HepG2 (cell line): ENCODE measurements around the gene RNF38. TPM values are rescaled to one million over a fixed set of nuclear protein-coding genes. Genes with fewer than 3 reads are reported as not detected.

ENCODE experiments used
- ATAC-seq: fragments of 200-7000 bp; cut with Tn5 transposase; 3 replicates; pipeline ENCODE4 v1.9.1; 2020; ENCODE audit warnings: mild to moderate bottlenecking, moderate library complexity
- BruUV-seq: library from RNA; stranded (reverse); fragments of 400-500 nt; replicated peaks from 2 replicates; lab custom pipeline; 2021; lab: Mats Ljungman, UMichigan
- CTCF ChIA-PET: fragments of 300-600 bp; formaldehyde crosslinking; extraction: SDS; loops from one replicate; lab custom pipeline; 2021; ENCODE audit warnings: low total read pairs, inconsistent platforms, low intra/inter-chr PET ratio; lab: Yijun Ruan, JAX
- POLR2A ChIA-PET: fragments of 350-600 bp; sonication (Branson Sonifier 250); formaldehyde crosslinking; loops from one replicate; lab custom pipeline; 2020; ENCODE audit warnings: antibody characterized with exemption, inconsistent platforms; lab: Yijun Ruan, JAX
- DNase-seq: peaks from one replicate; pipeline ENCODE4 v3.0.0-alpha.2; 2015; ENCODE audit warnings: low spot score
- FAIRE-seq: peaks from 3 replicates; lab custom pipeline; 2011; peaks lifted over from hg19 to GRCh38; lab: Jason Lieb, UNC
- H2AFZ ChIP-seq: one replicate; pipeline ENCODE4 v1.6.1; 2011; ENCODE audit warnings: low read length, inconsistent platforms
- H3K27ac ChIP-seq: fragments of 300-600 bp; 3 replicates; pipeline ENCODE4 v1.8.0; 2011; ENCODE audit warnings: mixed run types, mild to moderate bottlenecking, mixed read lengths, low read length, inconsistent platforms; ENCODE audit not compliant: insufficient read depth; ENCODE audit errors: extremely low read length
- H3K27me3 ChIP-seq, 2 experiments: fragments of 200-600 bp in 1 of 2; 2 replicates in 1 of 2; 3 replicates in 1 of 2; pipeline versions ENCODE4 v1.6.0 to v1.8.0; 2011; ENCODE audit warnings: low read length in 2 of 2, mild to moderate bottlenecking in 2 of 2, moderate library complexity in 2 of 2, inconsistent platforms in 1 of 2; ENCODE audit not compliant: insufficient read depth in 2 of 2, control insufficient read depth in 1 of 2
- H3K36me3 ChIP-seq, 2 experiments: fragments of 200-600 bp in 1 of 2; replicated peaks in 1 of 2; 2 replicates in 1 of 2; 3 replicates in 1 of 2; pipeline versions ENCODE4 v1.5.1 to v1.8.0; 2011; ENCODE audit warnings: low read length in 2 of 2, inconsistent platforms in 1 of 2; ENCODE audit not compliant: insufficient read depth in 2 of 2, control insufficient read depth in 1 of 2
- H3K4me1 ChIP-seq: 2 replicates; pipeline ENCODE4 v1.5.1; 2012; ENCODE audit warnings: low read length, inconsistent platforms; ENCODE audit not compliant: insufficient read depth
- H3K4me2 ChIP-seq: 2 replicates; pipeline ENCODE4 v1.6.0; 2011; ENCODE audit warnings: low read depth, low read length, inconsistent platforms
- H3K4me3 ChIP-seq, 3 experiments: fragments of 200-600 bp in 1 of 3; sonication (generic), shearing (Covaris generic) in 1 of 3; replicated peaks in 1 of 3; 2 replicates each; pipeline ENCODE4 v1.5.1; 2011 to 2016; ENCODE audit warnings: low read length in 3 of 3, inconsistent platforms in 2 of 3, low read depth in 2 of 3, mild to moderate bottlenecking in 2 of 3, control low read depth in 1 of 3, mixed read lengths in 1 of 3; ENCODE audit not compliant: insufficient read depth in 1 of 3
- H3K79me2 ChIP-seq: one replicate; pipeline ENCODE4 v1.6.1; 2011; ENCODE audit warnings: low read length, inconsistent platforms; ENCODE audit not compliant: insufficient read depth
- H3K9ac ChIP-seq: 2 replicates; pipeline ENCODE4 v1.6.0; 2011; ENCODE audit warnings: mild to moderate bottlenecking, low read depth, low read length, inconsistent platforms; ENCODE audit not compliant: insufficient read depth
- H3K9me3 ChIP-seq: 2 replicates; pipeline ENCODE4 v1.5.1; 2012; ENCODE audit warnings: mild to moderate bottlenecking, low read length
- H4K20me1 ChIP-seq: 2 replicates; pipeline ENCODE4 v1.6.0; 2011; ENCODE audit warnings: inconsistent platforms, mild to moderate bottlenecking, low read length, moderate library complexity; ENCODE audit not compliant: insufficient read depth
- WGBS: methylation state at CpG from one replicate; pipeline ENCODE4 v1.1.6; 2017; ENCODE audit warnings: low lambda C conversion rate; 5-methylcytosine and 5-hydroxymethylcytosine counted together
- in situ Hi-C: cut with HindIII; loops from 2 replicates; pipeline ENCODE4 v1.10.0; 2017; ENCODE audit warnings: low pct_unique_long_range_greater_than_20kb; ENCODE audit not compliant: extremely low pct_ligation_motif_present
- intact Hi-C: fragments of 100-400 bp; cut with micrococcal nuclease; formaldehyde crosslinking; loops from one replicate; pipeline ENCODE4 v1.10.0; 2022; ENCODE audit not compliant: unreplicated experiment
- polyA plus RNA-seq, 8 experiments: library from polyadenylated mRNA; depleted of rRNA in 3 of 8; stranded (reverse) in 7 of 8; unstranded in 1 of 8; fragments of >200 nt; fragmentation: Illumina TruSeq in 4 of 8; extraction: Trizol in 4 of 8; gene quantifications; 2 replicates each; pipeline versions ENCODE4 v1.2.1 to v1.2.3, GENCODE V29; 2011 to 2016; ENCODE audit warnings: low read depth in 4 of 8, missing spikeins in 1 of 8, mixed read lengths in 1 of 8; ENCODE audit not compliant: insufficient read depth in 1 of 8
- total RNA-seq, 5 experiments: library from RNA; depleted of rRNA; stranded (reverse); fragments of >200 nt; fragmentation: Illumina TruSeq; extraction: Trizol; gene quantifications; 2 replicates each; pipeline ENCODE4 v1.2.3, GENCODE V29; 2016; ENCODE audit warnings: low read depth in 1 of 5
- TF ChIP-seq, protein P1 (sequence below): sonication (generic); formaldehyde crosslinking; IDR thresholded peaks from 2 replicates; pipeline ENCODE4 v1.5.1; 2020; ENCODE audit warnings: mild to moderate bottlenecking, missing genetic modification reagents, moderate library complexity
- TF ChIP-seq, protein P2 (sequence below): sonication (generic); formaldehyde crosslinking; IDR thresholded peaks from 2 replicates; pipeline ENCODE4 v1.4.0; 2020; ENCODE audit warnings: missing genetic modification reagents
- TF ChIP-seq, protein P3 (sequence below): sonication (generic); formaldehyde crosslinking; IDR thresholded peaks from 2 replicates; pipeline ENCODE4 v1.5.1; 2020; ENCODE audit warnings: missing genetic modification reagents, mild to moderate bottlenecking, borderline replicate concordance
- TF ChIP-seq, protein P4 (sequence below): IDR thresholded peaks from 2 replicates; pipeline ENCODE4 v1.6.1; 2016; ENCODE audit warnings: control low read depth

Gene RNF38
- total and polyA plus RNA-seq, 2 of the 13 experiments (the other 11 are each of a cell fraction or from before 2014, with no cell fraction given): 9.1 to 32.1 TPM

DNA sequence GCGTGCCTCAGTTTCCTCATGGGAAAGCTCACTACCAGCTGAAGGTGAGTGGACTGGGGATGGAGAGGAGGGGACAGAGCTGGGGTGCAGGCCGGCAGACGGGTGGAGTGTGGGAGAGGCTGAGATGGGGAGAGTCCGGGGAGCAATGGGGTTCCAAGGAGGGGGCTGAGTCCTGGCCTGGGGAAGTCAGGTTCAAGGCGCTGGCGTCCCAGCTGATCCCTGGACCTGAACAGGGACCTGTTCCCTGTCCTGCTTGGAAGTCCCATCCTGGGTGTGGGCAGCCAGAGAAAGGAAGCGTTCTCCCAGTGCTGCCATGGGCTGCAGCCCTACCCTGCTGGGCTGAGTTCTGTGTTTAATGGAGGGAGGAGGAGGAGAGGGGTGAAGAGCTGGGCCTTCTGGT lies 80.9 kb downstream of the RNF38 start:
- no peaks in the 10 kb centered on the region for H3K27me3 ChIP-seq
- ChIA-PET POLR2A (interaction anchor here (1.0 to 1.7 kb wide), 5 partner anchors 10 to 129 kb away, joined by 3 to 9 read pairs (median 4); partner anchors contain the start of genes CLTA and GNE), CTCF (no interaction called here)
- in situ Hi-C loops (no loop called here), intact Hi-C loops (no loop called here)
- no peaks in the 10 kb centered on the region for H3K79me2 ChIP-seq
- H3K4me1 ChIP-seq: peaks cover 65% of the 10 kb centered on the region
- TF ChIP-seq, protein P1, sequence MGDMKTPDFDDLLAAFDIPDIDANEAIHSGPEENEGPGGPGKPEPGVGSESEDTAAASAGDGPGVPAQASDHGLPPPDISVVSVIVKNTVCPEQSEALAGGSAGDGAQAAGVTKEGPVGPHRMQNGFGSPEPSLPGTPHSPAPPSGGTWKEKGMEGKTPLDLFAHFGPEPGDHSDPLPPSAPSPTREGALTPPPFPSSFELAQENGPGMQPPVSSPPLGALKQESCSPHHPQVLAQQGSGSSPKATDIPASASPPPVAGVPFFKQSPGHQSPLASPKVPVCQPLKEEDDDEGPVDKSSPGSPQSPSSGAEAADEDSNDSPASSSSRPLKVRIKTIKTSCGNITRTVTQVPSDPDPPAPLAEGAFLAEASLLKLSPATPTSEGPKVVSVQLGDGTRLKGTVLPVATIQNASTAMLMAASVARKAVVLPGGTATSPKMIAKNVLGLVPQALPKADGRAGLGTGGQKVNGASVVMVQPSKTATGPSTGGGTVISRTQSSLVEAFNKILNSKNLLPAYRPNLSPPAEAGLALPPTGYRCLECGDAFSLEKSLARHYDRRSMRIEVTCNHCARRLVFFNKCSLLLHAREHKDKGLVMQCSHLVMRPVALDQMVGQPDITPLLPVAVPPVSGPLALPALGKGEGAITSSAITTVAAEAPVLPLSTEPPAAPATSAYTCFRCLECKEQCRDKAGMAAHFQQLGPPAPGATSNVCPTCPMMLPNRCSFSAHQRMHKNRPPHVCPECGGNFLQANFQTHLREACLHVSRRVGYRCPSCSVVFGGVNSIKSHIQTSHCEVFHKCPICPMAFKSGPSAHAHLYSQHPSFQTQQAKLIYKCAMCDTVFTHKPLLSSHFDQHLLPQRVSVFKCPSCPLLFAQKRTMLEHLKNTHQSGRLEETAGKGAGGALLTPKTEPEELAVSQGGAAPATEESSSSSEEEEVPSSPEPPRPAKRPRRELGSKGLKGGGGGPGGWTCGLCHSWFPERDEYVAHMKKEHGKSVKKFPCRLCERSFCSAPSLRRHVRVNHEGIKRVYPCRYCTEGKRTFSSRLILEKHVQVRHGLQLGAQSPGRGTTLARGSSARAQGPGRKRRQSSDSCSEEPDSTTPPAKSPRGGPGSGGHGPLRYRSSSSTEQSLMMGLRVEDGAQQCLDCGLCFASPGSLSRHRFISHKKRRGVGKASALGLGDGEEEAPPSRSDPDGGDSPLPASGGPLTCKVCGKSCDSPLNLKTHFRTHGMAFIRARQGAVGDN (CRISPR knock-in tag): peak; percentile 37
- TF ChIP-seq, protein P2, sequence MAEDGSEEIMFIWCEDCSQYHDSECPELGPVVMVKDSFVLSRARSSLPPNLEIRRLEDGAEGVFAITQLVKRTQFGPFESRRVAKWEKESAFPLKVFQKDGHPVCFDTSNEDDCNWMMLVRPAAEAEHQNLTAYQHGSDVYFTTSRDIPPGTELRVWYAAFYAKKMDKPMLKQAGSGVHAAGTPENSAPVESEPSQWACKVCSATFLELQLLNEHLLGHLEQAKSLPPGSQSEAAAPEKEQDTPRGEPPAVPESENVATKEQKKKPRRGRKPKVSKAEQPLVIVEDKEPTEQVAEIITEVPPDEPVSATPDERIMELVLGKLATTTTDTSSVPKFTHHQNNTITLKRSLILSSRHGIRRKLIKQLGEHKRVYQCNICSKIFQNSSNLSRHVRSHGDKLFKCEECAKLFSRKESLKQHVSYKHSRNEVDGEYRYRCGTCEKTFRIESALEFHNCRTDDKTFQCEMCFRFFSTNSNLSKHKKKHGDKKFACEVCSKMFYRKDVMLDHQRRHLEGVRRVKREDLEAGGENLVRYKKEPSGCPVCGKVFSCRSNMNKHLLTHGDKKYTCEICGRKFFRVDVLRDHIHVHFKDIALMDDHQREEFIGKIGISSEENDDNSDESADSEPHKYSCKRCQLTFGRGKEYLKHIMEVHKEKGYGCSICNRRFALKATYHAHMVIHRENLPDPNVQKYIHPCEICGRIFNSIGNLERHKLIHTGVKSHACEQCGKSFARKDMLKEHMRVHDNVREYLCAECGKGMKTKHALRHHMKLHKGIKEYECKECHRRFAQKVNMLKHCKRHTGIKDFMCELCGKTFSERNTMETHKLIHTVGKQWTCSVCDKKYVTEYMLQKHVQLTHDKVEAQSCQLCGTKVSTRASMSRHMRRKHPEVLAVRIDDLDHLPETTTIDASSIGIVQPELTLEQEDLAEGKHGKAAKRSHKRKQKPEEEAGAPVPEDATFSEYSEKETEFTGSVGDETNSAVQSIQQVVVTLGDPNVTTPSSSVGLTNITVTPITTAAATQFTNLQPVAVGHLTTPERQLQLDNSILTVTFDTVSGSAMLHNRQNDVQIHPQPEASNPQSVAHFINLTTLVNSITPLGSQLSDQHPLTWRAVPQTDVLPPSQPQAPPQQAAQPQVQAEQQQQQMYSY (CRISPR knock-in tag): no peak
- TF ChIP-seq, protein P3, sequence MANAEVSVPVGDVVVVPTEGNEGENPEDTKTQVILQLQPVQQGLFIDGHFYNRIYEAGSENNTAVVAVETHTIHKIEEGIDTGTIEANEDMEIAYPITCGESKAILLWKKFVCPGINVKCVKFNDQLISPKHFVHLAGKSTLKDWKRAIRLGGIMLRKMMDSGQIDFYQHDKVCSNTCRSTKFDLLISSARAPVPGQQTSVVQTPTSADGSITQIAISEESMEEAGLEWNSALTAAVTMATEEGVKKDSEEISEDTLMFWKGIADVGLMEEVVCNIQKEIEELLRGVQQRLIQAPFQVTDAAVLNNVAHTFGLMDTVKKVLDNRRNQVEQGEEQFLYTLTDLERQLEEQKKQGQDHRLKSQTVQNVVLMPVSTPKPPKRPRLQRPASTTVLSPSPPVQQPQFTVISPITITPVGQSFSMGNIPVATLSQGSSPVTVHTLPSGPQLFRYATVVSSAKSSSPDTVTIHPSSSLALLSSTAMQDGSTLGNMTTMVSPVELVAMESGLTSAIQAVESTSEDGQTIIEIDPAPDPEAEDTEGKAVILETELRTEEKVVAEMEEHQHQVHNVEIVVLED: 0 out of 2 replicates have a peak, but pooled peaks have one; percentile 10
- TF ChIP-seq, protein P4, sequence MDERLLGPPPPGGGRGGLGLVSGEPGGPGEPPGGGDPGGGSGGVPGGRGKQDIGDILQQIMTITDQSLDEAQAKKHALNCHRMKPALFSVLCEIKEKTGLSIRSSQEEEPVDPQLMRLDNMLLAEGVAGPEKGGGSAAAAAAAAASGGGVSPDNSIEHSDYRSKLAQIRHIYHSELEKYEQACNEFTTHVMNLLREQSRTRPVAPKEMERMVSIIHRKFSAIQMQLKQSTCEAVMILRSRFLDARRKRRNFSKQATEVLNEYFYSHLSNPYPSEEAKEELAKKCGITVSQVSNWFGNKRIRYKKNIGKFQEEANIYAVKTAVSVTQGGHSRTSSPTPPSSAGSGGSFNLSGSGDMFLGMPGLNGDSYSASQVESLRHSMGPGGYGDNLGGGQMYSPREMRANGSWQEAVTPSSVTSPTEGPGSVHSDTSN (CRISPR knock-in tag): no peak
- 12% methylated on average over 7 of the region's 7 CpGs for WGBS
- DNase-seq (no peak), FAIRE-seq (no peak), ATAC-seq (peak; percentile 29)
- H3K4me2 ChIP-seq: peak overlapping the region; percentile 94
- no peaks in the 10 kb centered on the region for H3K9me3 ChIP-seq
- H3K36me3 ChIP-seq: no peaks in the 10 kb centered on the region
- peak overlapping the region; percentile 26 to 70 (median 43); a peak in 5 of 6 replicates for H3K4me3 ChIP-seq
- H3K9ac ChIP-seq: peak overlapping the region; percentile 42; the same call in 1 of the 2 replicates
- no TSS peak for BruUV-seq
- no peak overlapping the region for H3K27ac ChIP-seq
- H4K20me1 ChIP-seq: no peaks in the 10 kb centered on the region
- H2AFZ ChIP-seq: no peak overlapping the region
